ENCODE measurements around the gene CCDC107. TPM values are rescaled to one million over a fixed set of nuclear protein-coding genes. Genes with fewer than 3 reads are reported as not detected.
"Not testable (repeated sequence)": the region's sequence is repeated elsewhere in the genome, so short reads cannot be mapped to it uniquely, and the experiment has no call there.

CCDC107 gene, protein sequence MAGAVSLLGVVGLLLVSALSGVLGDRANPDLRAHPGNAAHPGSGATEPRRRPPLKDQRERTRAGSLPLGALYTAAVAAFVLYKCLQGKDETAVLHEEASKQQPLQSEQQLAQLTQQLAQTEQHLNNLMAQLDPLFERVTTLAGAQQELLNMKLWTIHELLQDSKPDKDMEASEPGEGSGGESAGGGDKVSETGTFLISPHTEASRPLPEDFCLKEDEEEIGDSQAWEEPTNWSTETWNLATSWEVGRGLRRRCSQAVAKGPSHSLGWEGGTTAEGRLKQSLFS
- 10 to 100 TPM in 1 of 4 donors, 1 to 10 TPM in 3; 5.0 to 13.2 (median 9.6) TPM for total RNA-seq

DNA sequence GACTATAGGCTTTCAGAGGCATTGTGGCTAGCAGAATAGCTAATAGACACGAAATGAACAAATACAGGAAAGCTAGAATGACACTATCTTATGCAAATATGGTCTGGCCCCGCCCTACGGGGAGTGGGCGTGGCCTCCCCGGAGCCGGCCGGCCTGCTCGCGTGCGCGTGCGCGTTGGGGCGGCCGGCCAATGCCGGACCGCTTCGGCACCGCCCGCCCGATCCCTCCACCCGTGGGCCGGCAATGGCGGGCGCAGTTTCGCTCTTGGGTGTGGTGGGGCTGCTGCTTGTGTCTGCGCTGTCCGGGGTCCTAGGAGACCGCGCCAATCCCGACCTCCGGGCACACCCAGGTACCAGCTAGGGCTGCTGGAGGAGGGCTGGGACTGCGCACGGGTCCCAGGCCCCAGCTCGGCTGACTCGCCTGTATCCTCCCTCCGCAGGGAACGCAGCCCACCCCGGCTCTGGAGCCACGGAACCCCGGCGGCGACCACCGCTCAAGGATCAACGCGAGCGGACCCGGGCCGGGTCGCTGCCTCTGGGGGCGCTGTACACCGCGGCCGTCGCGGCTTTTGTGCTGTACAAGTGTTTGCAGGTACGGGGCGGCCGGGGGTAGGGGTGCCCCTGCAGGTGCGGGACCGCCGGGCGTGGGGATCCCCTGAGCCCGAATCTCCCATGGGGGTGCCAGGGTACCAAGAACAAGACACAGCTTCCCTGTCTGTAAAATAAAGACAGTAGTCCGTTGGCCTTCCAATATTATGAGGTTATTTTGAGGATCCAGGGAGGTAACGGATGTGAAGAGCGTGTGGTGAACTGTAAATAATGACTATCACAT is at the start of gene CCDC107:
TSS of gene CCDC107 (plus strand) at position 156 of the 831 bp plus-strand sequence. CDS start at position 244, 88 bp downstream.
- TF ChIP-seq, protein P1, sequence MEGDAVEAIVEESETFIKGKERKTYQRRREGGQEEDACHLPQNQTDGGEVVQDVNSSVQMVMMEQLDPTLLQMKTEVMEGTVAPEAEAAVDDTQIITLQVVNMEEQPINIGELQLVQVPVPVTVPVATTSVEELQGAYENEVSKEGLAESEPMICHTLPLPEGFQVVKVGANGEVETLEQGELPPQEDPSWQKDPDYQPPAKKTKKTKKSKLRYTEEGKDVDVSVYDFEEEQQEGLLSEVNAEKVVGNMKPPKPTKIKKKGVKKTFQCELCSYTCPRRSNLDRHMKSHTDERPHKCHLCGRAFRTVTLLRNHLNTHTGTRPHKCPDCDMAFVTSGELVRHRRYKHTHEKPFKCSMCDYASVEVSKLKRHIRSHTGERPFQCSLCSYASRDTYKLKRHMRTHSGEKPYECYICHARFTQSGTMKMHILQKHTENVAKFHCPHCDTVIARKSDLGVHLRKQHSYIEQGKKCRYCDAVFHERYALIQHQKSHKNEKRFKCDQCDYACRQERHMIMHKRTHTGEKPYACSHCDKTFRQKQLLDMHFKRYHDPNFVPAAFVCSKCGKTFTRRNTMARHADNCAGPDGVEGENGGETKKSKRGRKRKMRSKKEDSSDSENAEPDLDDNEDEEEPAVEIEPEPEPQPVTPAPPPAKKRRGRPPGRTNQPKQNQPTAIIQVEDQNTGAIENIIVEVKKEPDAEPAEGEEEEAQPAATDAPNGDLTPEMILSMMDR (IDR thresholded peaks at IDR 0.05) = peak in 1 of 2 donors; percentile 73
- TF ChIP-seq POLR2A (IDR thresholded peaks at IDR 0.05) = peak; percentile 76 to 88
- TF ChIP-seq EP300 (IDR thresholded peaks at IDR 0.05) = no peak
- H3K27ac ChIP-seq = peak within 1 kb of the TSS; percentile 98
- DNase-seq (ENCODE audit: low spot score in 2 of 2) = peak; percentile 90 to 91
- H3K4me3 ChIP-seq = peak within 1 kb of the TSS; percentile 83
- 0% methylated on average over 13 of the region's 67 CpGs for WGBS
- no peaks in the 10 kb centered on the region for H3K9me3 ChIP-seq
- H3K36me3 ChIP-seq = peaks cover 4% of the 10 kb centered on the region
- no peaks in the 10 kb centered on the region for H3K27me3 ChIP-seq
- peaks cover 43% of the 10 kb centered on the region for H3K4me1 ChIP-seq

DNA sequence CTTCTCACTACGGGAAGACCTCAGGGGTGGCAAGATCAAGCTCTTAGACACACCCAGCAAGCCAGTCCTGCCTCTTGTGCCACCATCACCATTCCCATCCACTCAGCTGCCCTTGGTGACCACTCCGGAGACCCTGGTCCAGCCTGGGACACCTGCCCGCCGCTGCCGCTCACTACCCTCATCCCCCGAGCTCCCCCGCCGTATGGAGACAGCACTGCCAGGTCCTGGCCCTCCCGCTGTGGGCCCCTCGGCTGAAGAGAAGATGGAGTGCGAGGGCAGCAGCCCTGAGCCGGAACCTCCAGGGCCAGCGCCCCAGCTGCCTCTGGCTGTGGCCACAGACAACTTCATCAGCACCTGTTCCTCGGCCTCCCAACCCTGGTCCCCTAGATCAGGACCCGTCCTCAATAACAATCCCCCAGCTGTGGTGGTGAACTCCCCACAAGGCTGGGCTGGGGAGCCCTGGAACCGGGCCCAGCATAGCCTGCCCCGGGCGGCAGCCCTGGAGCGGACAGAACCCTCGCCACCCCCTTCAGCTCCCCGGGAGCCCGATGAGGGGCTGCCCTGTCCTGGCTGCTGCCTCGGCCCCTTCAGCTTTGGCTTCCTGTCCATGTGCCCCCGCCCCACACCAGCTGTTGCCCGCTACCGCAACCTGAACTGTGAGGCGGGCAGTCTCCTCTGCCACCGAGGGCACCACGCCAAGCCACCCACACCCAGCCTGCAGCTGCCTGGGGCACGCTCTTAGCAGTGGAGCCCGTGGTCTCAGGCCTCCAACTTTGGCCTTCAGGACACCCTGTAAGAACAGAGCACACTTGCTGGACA is 48.9 kb upstream of the CCDC107 start:
- Histone ChIP-seq H3K4me1 (peaks cover 25% of the 10 kb centered on the region), H3K27me3 (no peaks in the 10 kb centered on the region), H3K9me3 (no peaks in the 10 kb centered on the region), H3K4me3 (no peak overlapping the region), H3K36me3 (peaks cover 30% of the 10 kb centered on the region), H3K27ac (no peak overlapping the region)
- DNase-seq (ENCODE audit: low spot score in 2 of 2) = no peak
- WGBS = 57% methylated on average over 10 of the region's 31 CpGs
- TF ChIP-seq EP300 (IDR thresholded peaks at IDR 0.05) (no peak), POLR2A (IDR thresholded peaks at IDR 0.05) (no peak), POLR2AphosphoS5 (IDR thresholded peaks at IDR 0.05) (no peak)
- TF ChIP-seq, protein P1 (IDR thresholded peaks at IDR 0.05) = no peak

GRCh38 chr9:35609820-35610163 is 48.3 kb upstream of the CCDC107 start:
- Histone ChIP-seq H3K4me3 (no peak overlapping the region), H3K27me3 (no peaks in the 10 kb centered on the region), H3K36me3 (peaks cover 30% of the 10 kb centered on the region), H3K27ac (no peak overlapping the region), H3K9me3 (no peaks in the 10 kb centered on the region), H3K4me1 (peaks cover 19% of the 10 kb centered on the region)
- TF ChIP-seq EP300 (IDR thresholded peaks at IDR 0.05) (no peak), POLR2AphosphoS5 (IDR thresholded peaks at IDR 0.05) (no peak), POLR2A (IDR thresholded peaks at IDR 0.05) (no peak)
- TF ChIP-seq, protein P1 (IDR thresholded peaks at IDR 0.05) = no peak
- WGBS = 66% methylated on average over 13 of the region's 13 CpGs
- DNase-seq (ENCODE audit: low spot score in 2 of 2) = no peak

GRCh38 chr9:35611230-35611797 is 46.8 kb upstream of the CCDC107 start:
- H3K4me3 ChIP-seq = no peak overlapping the region
- H3K36me3 ChIP-seq = peaks cover 30% of the 10 kb centered on the region
- no peak overlapping the region for H3K27ac ChIP-seq
- H3K9me3 ChIP-seq = no peaks in the 10 kb centered on the region
- WGBS = 20% methylated on average over 8 of the region's 8 CpGs
- TF ChIP-seq, protein P1 (IDR thresholded peaks at IDR 0.05) = peak; percentile 61 to 65
- TF ChIP-seq EP300 (IDR thresholded peaks at IDR 0.05) = no peak
- peak in 1 of 2 donors; percentile 69 for DNase-seq (ENCODE audit: low spot score in 2 of 2)
- H3K4me1 ChIP-seq = peaks cover 11% of the 10 kb centered on the region
- no peaks in the 10 kb centered on the region for H3K27me3 ChIP-seq

GRCh38 chr9:35612066-35612465 is 46.0 kb upstream of the CCDC107 start:
- not testable (repeated sequence) for DNase-seq (ENCODE audit: low spot score in 2 of 2); H3K4me3 ChIP-seq; H3K9me3 ChIP-seq; H3K27ac ChIP-seq; H3K27me3 ChIP-seq
- Histone ChIP-seq H3K4me1 (peaks cover 11% of the 10 kb centered on the region), H3K36me3 (peaks cover 30% of the 10 kb centered on the region)
- 97% methylated on average over 4 of the region's 4 CpGs for WGBS

All from suprapubic skin (tissue), 4 donors.